ENCODE measurements around the gene GDF9. TPM values are rescaled to one million over a fixed set of nuclear protein-coding genes. Genes with fewer than 3 reads are reported as not detected.

The GDF9 gene
- total RNA-seq, 1 experiment from 2014 or later, result 0.42 TPM

DNA sequence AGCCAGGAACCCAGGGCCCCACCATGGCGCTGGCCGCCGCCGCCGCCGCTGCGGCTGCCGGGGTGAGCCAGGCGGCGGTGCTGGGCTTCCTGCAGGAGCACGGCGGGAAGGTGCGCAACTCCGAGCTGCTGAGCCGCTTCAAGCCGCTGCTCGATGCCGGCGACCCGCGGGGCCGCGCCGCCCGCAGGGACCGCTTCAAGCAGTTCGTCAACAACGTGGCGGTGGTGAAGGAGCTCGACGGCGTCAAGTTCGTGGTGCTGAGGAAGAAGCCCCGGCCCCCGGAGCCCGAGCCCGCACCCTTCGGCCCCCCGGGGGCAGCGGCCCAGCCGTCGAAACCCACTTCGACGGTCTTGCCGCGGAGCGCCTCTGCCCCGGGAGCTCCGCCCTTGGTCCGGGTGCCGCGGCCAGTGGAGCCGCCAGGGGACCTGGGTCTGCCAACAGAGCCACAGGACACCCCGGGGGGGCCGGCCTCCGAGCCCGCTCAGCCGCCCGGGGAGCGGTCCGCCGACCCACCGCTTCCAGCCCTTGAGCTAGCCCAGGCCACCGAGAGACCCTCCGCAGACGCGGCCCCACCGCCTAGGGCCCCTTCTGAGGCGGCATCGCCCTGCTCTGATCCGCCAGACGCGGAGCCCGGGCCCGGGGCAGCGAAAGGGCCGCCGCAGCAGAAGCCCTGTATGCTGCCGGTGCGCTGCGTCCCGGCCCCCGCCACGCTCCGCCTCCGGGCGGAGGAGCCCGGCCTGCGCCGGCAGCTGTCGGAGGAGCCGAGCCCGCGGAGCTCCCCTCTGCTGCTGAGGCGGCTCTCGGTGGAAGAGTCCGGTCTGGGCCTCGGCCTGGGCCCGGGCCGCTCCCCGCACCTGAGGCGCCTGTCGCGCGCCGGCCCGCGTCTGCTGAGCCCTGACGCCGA is 52.4 kb downstream of the GDF9 start:
- Mint-ChIP-seq H3K27ac (no peak overlapping the region), H3K36me3 (no peaks in the 10 kb centered on the region), H3K4me3 (peak overlapping the region; percentile 37; the same call in 1 of the 2 replicates), H3K27me3 (ENCODE audit: low read depth) (peaks cover 77% of the 10 kb centered on the region), H3K4me1 (peaks cover 9% of the 10 kb centered on the region), H3K9me3 (no peaks in the 10 kb centered on the region)
- POLR2A ChIA-PET, result interaction anchor here (0.6 to 1.9 kb wide), 6 partner anchors 9 to 317 kb away, joined by 3 to 7 read pairs (median 4); partner anchors contain the start of genes GDF9 and UQCRQ
- peak; percentile 68 for DNase-seq (ENCODE audit: low spot score)
- TF ChIP-seq, protein P1, sequence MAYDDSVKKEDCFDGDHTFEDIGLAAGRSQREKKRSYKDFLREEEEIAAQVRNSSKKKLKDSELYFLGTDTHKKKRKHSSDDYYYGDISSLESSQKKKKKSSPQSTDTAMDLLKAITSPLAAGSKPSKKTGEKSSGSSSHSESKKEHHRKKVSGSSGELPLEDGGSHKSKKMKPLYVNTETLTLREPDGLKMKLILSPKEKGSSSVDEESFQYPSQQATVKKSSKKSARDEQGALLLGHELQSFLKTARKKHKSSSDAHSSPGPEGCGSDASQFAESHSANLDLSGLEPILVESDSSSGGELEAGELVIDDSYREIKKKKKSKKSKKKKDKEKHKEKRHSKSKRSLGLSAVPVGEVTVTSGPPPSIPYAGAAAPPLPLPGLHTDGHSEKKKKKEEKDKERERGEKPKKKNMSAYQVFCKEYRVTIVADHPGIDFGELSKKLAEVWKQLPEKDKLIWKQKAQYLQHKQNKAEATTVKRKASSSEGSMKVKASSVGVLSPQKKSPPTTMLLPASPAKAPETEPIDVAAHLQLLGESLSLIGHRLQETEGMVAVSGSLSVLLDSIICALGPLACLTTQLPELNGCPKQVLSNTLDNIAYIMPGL (CRISPR knock-in tag; IDR thresholded peaks at IDR 0.05), result peak; percentile 31; the same call in 1 of the 2 replicates
- TF ChIP-seq MYBL2 (CRISPR knock-in tag; IDR thresholded peaks at IDR 0.05), result peak; percentile 59; the same call in 1 of the 2 replicates
- TF ChIP-seq, protein P2, sequence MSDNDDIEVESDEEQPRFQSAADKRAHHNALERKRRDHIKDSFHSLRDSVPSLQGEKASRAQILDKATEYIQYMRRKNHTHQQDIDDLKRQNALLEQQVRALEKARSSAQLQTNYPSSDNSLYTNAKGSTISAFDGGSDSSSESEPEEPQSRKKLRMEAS (CRISPR knock-in tag; IDR thresholded peaks at IDR 0.05), result peak; percentile 52; the same call in 1 of the 2 replicates
- no peak for TF ChIP-seq OVOL2 (CRISPR knock-in tag; IDR thresholded peaks at IDR 0.05; ENCODE audit: borderline replicate concordance)
- TF ChIP-seq ZNF423 (CRISPR knock-in tag; IDR thresholded peaks at IDR 0.05), result peak; percentile 18; the same call in 1 of the 2 replicates
- CTCF ChIA-PET, result interaction anchor here (0.6 to 3.1 kb wide), 15 partner anchors 9 to 1134 kb away, joined by 3 to 26 read pairs (median 6); partner anchors contain the start of genes CCNI2, GDF9, KIF3A and SEPTIN8
- peak; percentile 83 for ATAC-seq

DNA sequence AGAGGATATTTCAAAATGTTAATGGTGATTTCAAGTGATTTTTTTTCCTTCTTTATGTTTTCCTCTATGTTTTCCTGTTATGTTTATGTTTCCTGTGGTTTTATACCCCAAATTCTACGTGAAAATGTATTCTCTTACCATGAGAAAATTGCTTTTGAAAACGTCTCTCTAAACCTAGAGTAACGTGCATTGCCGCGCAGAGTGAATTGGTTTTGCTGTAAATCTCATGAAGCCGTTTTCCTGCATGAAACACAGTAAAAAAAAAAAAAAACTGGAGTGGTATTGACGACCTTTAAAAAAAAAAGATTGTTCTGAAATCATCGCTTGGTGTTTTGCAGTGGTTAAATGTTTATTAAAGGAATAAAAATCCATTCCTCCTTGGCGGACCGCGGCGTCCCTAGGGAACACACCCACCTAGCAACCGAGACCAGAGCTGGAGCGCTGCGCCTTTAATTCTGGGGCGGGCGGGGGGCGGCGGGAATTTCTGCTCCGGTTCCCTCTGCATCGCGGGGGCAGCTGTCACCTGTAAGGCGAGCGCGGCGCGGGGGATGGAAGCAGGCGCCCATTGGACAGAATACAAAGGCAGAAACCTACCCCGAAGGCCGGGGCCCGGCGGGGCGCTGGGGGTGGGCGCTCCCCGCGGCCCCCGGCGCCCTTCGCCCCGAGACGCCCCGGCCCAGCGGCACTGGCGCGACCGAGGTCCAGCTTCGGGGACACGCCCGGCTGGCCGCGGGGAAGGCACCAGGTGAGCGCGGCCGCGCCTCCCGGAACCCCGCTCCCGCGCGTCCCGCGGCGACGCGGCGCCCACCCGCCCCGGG is 53.3 kb downstream of the GDF9 start, which contains the start of gene SOWAHA:
SOWAHA (plus strand) TSS at position 522 of the 818 bp plus-strand sequence. CDS start 320 bp downstream, outside the sequence.
- Mint-ChIP-seq H3K27ac (no peak within 1 kb of the TSS), H3K9me3 (no peaks in the 10 kb centered on the region), H3K27me3 (ENCODE audit: low read depth) (peaks cover 71% of the 10 kb centered on the region), H3K36me3 (no peaks in the 10 kb centered on the region), H3K4me3 (peak within 1 kb of the TSS; percentile 64), H3K4me1 (peaks cover 13% of the 10 kb centered on the region)
- DNase-seq (ENCODE audit: low spot score), result peak; percentile 63
- no peak for TF ChIP-seq NR1H2 (CRISPR knock-in tag; IDR thresholded peaks at IDR 0.05)
- peak; percentile 49 for TF ChIP-seq ZNF423 (CRISPR knock-in tag; IDR thresholded peaks at IDR 0.05)
- ATAC-seq, result no peak
- ChIA-PET CTCF (interaction anchor here (0.6 to 3.1 kb wide), 13 partner anchors 10 to 1135 kb away, joined by 3 to 26 read pairs (median 7); partner anchors contain the start of genes CCNI2, GDF9, KIF3A and SEPTIN8), POLR2A (interaction anchor here (0.6 to 1.9 kb wide), 5 partner anchors 10 to 63 kb away, joined by 3 to 7 read pairs (median 4); partner anchors contain the start of genes GDF9 and UQCRQ)

DNA sequence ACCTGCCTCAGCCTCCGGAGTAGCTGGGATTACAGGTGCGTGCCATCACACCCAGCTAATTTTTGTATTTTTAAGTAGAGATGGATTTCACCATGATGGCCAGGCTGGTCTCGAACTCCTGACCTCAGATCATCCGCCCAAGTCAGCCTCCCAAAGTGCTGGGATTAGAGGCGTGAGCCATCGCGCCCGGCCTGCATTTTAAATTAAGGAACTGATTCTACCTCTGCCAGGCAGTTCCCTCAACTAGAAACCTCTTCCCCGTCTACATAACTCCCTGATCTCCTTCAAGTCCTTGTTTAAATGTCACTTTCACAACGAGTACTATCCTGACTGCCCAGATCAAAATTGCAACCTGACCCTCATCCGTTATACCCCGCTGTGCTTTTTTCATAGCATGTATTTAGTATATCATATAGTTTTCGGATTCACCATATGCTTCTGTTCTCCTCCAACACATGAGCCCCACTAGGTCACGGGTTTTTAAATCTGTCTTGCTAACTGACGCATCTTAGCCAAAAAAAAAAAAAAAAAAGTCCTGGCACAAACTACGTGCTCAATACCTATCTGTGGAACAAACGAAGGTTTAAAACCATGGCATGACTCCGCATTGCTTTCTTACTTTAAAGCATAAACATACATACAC is 54.0 kb downstream of the GDF9 start:
- H3K27me3 Mint-ChIP-seq (ENCODE audit: low read depth), result peaks cover 66% of the 10 kb centered on the region
- H3K27ac Mint-ChIP-seq, result no peak overlapping the region
- no peak for ATAC-seq
- peaks cover 17% of the 10 kb centered on the region for H3K4me1 Mint-ChIP-seq
- no peaks in the 10 kb centered on the region for H3K36me3 Mint-ChIP-seq
- no peak for DNase-seq (ENCODE audit: low spot score)
- H3K4me3 Mint-ChIP-seq, result peak overlapping the region; percentile 64
- H3K9me3 Mint-ChIP-seq, result no peaks in the 10 kb centered on the region
- ChIA-PET POLR2A (interaction anchor here (1.0 kb wide), 1 partner anchor 14 kb away, joined by 3 read pairs; no protein-coding TSS in a partner anchor), CTCF (interaction anchor here (2.3 kb wide), 1 partner anchor 8 kb away, joined by 9 read pairs; no protein-coding TSS in a partner anchor)
- TF ChIP-seq, protein P3, sequence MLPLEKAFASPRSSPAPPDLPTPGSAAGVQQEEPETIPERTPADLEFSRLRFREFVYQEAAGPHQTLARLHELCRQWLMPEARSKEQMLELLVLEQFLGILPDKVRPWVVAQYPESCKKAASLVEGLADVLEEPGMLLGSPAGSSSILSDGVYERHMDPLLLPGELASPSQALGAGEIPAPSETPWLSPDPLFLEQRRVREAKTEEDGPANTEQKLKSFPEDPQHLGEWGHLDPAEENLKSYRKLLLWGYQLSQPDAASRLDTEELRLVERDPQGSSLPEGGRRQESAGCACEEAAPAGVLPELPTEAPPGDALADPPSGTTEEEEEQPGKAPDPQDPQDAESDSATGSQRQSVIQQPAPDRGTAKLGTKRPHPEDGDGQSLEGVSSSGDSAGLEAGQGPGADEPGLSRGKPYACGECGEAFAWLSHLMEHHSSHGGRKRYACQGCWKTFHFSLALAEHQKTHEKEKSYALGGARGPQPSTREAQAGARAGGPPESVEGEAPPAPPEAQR (CRISPR knock-in tag; IDR thresholded peaks at IDR 0.05), result no peak
- TF ChIP-seq OVOL2 (CRISPR knock-in tag; IDR thresholded peaks at IDR 0.05; ENCODE audit: borderline replicate concordance) (no peak), MXD4 (CRISPR knock-in tag; IDR thresholded peaks at IDR 0.05; ENCODE audit: borderline replicate concordance) (no peak), ZNF232 (CRISPR knock-in tag; IDR thresholded peaks at IDR 0.05) (no peak), NFE2L1 (CRISPR knock-in tag; IDR thresholded peaks at IDR 0.05) (no peak)
- TF ChIP-seq, protein P4, sequence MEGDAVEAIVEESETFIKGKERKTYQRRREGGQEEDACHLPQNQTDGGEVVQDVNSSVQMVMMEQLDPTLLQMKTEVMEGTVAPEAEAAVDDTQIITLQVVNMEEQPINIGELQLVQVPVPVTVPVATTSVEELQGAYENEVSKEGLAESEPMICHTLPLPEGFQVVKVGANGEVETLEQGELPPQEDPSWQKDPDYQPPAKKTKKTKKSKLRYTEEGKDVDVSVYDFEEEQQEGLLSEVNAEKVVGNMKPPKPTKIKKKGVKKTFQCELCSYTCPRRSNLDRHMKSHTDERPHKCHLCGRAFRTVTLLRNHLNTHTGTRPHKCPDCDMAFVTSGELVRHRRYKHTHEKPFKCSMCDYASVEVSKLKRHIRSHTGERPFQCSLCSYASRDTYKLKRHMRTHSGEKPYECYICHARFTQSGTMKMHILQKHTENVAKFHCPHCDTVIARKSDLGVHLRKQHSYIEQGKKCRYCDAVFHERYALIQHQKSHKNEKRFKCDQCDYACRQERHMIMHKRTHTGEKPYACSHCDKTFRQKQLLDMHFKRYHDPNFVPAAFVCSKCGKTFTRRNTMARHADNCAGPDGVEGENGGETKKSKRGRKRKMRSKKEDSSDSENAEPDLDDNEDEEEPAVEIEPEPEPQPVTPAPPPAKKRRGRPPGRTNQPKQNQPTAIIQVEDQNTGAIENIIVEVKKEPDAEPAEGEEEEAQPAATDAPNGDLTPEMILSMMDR (IDR thresholded peaks at IDR 0.05), result no peak
- TF ChIP-seq, protein P5, sequence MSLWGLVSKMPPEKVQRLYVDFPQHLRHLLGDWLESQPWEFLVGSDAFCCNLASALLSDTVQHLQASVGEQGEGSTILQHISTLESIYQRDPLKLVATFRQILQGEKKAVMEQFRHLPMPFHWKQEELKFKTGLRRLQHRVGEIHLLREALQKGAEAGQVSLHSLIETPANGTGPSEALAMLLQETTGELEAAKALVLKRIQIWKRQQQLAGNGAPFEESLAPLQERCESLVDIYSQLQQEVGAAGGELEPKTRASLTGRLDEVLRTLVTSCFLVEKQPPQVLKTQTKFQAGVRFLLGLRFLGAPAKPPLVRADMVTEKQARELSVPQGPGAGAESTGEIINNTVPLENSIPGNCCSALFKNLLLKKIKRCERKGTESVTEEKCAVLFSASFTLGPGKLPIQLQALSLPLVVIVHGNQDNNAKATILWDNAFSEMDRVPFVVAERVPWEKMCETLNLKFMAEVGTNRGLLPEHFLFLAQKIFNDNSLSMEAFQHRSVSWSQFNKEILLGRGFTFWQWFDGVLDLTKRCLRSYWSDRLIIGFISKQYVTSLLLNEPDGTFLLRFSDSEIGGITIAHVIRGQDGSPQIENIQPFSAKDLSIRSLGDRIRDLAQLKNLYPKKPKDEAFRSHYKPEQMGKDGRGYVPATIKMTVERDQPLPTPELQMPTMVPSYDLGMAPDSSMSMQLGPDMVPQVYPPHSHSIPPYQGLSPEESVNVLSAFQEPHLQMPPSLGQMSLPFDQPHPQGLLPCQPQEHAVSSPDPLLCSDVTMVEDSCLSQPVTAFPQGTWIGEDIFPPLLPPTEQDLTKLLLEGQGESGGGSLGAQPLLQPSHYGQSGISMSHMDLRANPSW (CRISPR knock-in tag; conservative IDR thresholded peaks at IDR 0.05; ENCODE audit: low read depth), result no peak
- TF ChIP-seq, protein P6, sequence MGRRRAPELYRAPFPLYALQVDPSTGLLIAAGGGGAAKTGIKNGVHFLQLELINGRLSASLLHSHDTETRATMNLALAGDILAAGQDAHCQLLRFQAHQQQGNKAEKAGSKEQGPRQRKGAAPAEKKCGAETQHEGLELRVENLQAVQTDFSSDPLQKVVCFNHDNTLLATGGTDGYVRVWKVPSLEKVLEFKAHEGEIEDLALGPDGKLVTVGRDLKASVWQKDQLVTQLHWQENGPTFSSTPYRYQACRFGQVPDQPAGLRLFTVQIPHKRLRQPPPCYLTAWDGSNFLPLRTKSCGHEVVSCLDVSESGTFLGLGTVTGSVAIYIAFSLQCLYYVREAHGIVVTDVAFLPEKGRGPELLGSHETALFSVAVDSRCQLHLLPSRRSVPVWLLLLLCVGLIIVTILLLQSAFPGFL (CRISPR knock-in tag; IDR thresholded peaks at IDR 0.05; ENCODE audit: borderline replicate concordance), result no peak
